IMR-90 (cell line): Measurements from ENCODE around the gene CCDC12. TPM values are rescaled to one million over a fixed set of nuclear protein-coding genes. Genes with fewer than 3 reads are reported as not detected.

Source experiments
- ATAC-seq: fragments of 200-7000 bp; cut with Tn5 transposase; 2 replicates; pipeline ENCODE4 v1.9.1; 2020; ENCODE audit warnings: low read depth, mild to moderate bottlenecking, moderate library complexity
- BruUV-seq: library from RNA; stranded (reverse); fragments of 400-500 nt; replicated peaks from 2 replicates; lab custom pipeline; 2021; lab: Mats Ljungman, UMichigan
- CTCF ChIA-PET: fragments of 300-600 bp; formaldehyde crosslinking; extraction: SDS; loops from one replicate; lab custom pipeline; 2021; ENCODE audit warnings: antibody characterized with exemption; lab: Yijun Ruan, JAX
- POLR2A ChIA-PET: fragments of 300-600 bp; sonication (Branson Sonifier 250); formaldehyde crosslinking; loops from one replicate; lab custom pipeline; 2022; ENCODE audit warnings: antibody characterized with exemption; ENCODE audit not compliant: unreplicated experiment; lab: Charles Lee
- DNase-seq: peaks from one replicate; pipeline ENCODE4 v3.0.0; 2013
- H2AFZ ChIP-seq: replicated peaks from 2 replicates; pipeline ENCODE3; 2013; ENCODE audit warnings: low read length, mild to moderate bottlenecking; ENCODE audit not compliant: poor library complexity
- H2AK5ac ChIP-seq: 2 replicates; pipeline ENCODE4 v1.6.1; 2013; ENCODE audit warnings: low read depth, low read length, inconsistent platforms
- H2AK9ac ChIP-seq: replicated peaks from 2 replicates; pipeline ENCODE3; 2013; ENCODE audit warnings: mild to moderate bottlenecking, low read depth, low read length, moderate library complexity; ENCODE audit not compliant: poor library complexity
- H2BK120ac ChIP-seq: 2 replicates; pipeline ENCODE4 v1.6.1; 2013; ENCODE audit warnings: low read depth, low read length, inconsistent platforms
- H2BK15ac ChIP-seq: 3 replicates; pipeline ENCODE4 v1.6.1; 2013; ENCODE audit warnings: low read depth, low read length, inconsistent platforms
- H2BK20ac ChIP-seq: 2 replicates; pipeline ENCODE4 v1.6.1; 2013; ENCODE audit warnings: low read depth, mild to moderate bottlenecking, inconsistent platforms, low read length, moderate library complexity
- H2BK5ac ChIP-seq: 2 replicates; pipeline ENCODE4 v1.6.1; 2013; ENCODE audit warnings: mild to moderate bottlenecking, low read depth, low read length, inconsistent platforms; ENCODE audit not compliant: poor library complexity, severe bottlenecking
- H3K14ac ChIP-seq: replicated peaks from 2 replicates; pipeline ENCODE4 v1.6.1; 2013; ENCODE audit warnings: low read depth, low read length, inconsistent platforms
- H3K18ac ChIP-seq: 2 replicates; pipeline ENCODE4 v1.6.1; 2013; ENCODE audit warnings: low read depth, low read length, control low read depth
- H3K23ac ChIP-seq: 2 replicates; pipeline ENCODE4 v1.6.1; 2013; ENCODE audit warnings: low read depth, low read length, inconsistent platforms
- H3K27ac ChIP-seq: 2 replicates; pipeline ENCODE4 v1.5.1; 2013; ENCODE audit warnings: mild to moderate bottlenecking, control low read depth, low read length; ENCODE audit not compliant: insufficient read depth
- H3K27me3 ChIP-seq: 2 replicates; pipeline ENCODE4 v1.6.1; 2013; ENCODE audit warnings: low read length; ENCODE audit not compliant: control insufficient read depth, insufficient read depth
- H3K36me3 ChIP-seq: 2 replicates; pipeline ENCODE4 v1.6.1; 2013; ENCODE audit warnings: low read length, mixed read lengths; ENCODE audit not compliant: control insufficient read depth, insufficient read depth
- H3K4ac ChIP-seq: 2 replicates; pipeline ENCODE4 v1.6.1; 2013; ENCODE audit warnings: low read depth, low read length, inconsistent platforms
- H3K4me1 ChIP-seq: 2 replicates; pipeline ENCODE4 v1.6.1; 2013; ENCODE audit warnings: low read length, mixed read lengths; ENCODE audit not compliant: control insufficient read depth, insufficient read depth
- H3K4me2 ChIP-seq: 2 replicates; pipeline ENCODE4 v1.6.1; 2013; ENCODE audit warnings: low read depth, mild to moderate bottlenecking, control low read depth, low read length, moderate library complexity
- H3K4me3 ChIP-seq: 2 replicates; pipeline ENCODE4 v1.5.1; 2013; ENCODE audit warnings: low read depth, mild to moderate bottlenecking, control low read depth, low read length, moderate library complexity; ENCODE audit not compliant: insufficient read depth
- H3K56ac ChIP-seq: 2 replicates; pipeline ENCODE4 v1.6.1; 2013; ENCODE audit warnings: low read length, inconsistent platforms; ENCODE audit not compliant: insufficient read depth; ENCODE audit errors: extremely low read depth
- H3K79me1 ChIP-seq, 2 experiments: 2 replicates each; pipeline ENCODE4 v1.6.1; 2013; ENCODE audit warnings: low read length in 2 of 2, inconsistent platforms in 1 of 2, low read depth in 1 of 2
- H3K9ac ChIP-seq: 2 replicates; pipeline ENCODE4 v1.6.1; 2013; ENCODE audit warnings: low read depth, low read length, control low read depth
- H3K9me1 ChIP-seq: 2 replicates; pipeline ENCODE4 v1.6.1; 2013; ENCODE audit warnings: low read length, inconsistent platforms; ENCODE audit not compliant: insufficient read depth
- H3K9me3 ChIP-seq: 2 replicates; pipeline ENCODE4 v1.6.1; 2013; ENCODE audit warnings: low read length; ENCODE audit not compliant: control insufficient read depth, insufficient read depth
- H4K20me1 ChIP-seq: 2 replicates; pipeline ENCODE4 v1.6.1; 2013; ENCODE audit warnings: low read length, inconsistent platforms; ENCODE audit not compliant: insufficient read depth
- H4K5ac ChIP-seq: 2 replicates; pipeline ENCODE4 v1.6.1; 2013; ENCODE audit warnings: mild to moderate bottlenecking, low read depth, low read length, control low read depth
- H4K8ac ChIP-seq, 2 experiments: 2 replicates each; pipeline ENCODE4 v1.6.1; 2013; ENCODE audit warnings: low read depth in 2 of 2, low read length in 2 of 2, control low read depth in 1 of 2, inconsistent platforms in 1 of 2
- H4K91ac ChIP-seq: 2 replicates; pipeline ENCODE4 v1.6.1; 2013; ENCODE audit warnings: low read depth, low read length, inconsistent platforms; ENCODE audit not compliant: insufficient read depth
- BHLHE40 ChIP-seq: fragments of 150-350 bp; IDR thresholded peaks from 2 replicates; pipeline ENCODE4 v1.6.1; 2016; ENCODE audit warnings: mild to moderate bottlenecking, low read depth, low read length
- CEBPB ChIP-seq: IDR thresholded peaks from 2 replicates; pipeline ENCODE4 v1.6.1; 2012; ENCODE audit warnings: low read depth, low read length, improper control_type of control experiment
- FOS ChIP-seq: fragments of 150-350 bp; IDR thresholded peaks from 2 replicates; pipeline ENCODE4 v1.6.1; 2016; ENCODE audit warnings: low read depth, low read length
- MAZ ChIP-seq: IDR thresholded peaks from 2 replicates; pipeline ENCODE4 v1.6.1; 2012; ENCODE audit warnings: low read depth, mild to moderate bottlenecking, low read length, improper control_type of control experiment, moderate library complexity, borderline replicate concordance
- NFE2L2 ChIP-seq: fragments of 150-350 bp; IDR thresholded peaks from 2 replicates; pipeline ENCODE4 v1.6.1; 2016; ENCODE audit warnings: low read depth, mild to moderate bottlenecking, low read length
- WGBS, 2 experiments: methylation state at CpG; one replicate each; pipeline versions ENCODE4 v1.1.5 to v1.1.7; 2013; ENCODE audit warnings: missing lambda C conversion rate in 2 of 2; ENCODE audit not compliant: insufficient read length in 1 of 2; ENCODE audit errors: extremely low coverage in 2 of 2; 5-methylcytosine and 5-hydroxymethylcytosine counted together
- dilution Hi-C: fragments of 300-500 bp; cut with HindIII; formaldehyde crosslinking; loops from one replicate; pipeline ENCODE4 v1.14.3; 2018; ENCODE audit warnings: low sequenced_read_pairs; ENCODE audit not compliant: unreplicated experiment
- in situ Hi-C: fragments of 300-500 bp; cut with MboI; formaldehyde crosslinking; loops from 3 replicates; pipeline ENCODE4 v1.14.3; 2019; ENCODE audit warnings: low sequenced_read_pairs, inconsistent platforms, mixed read lengths
- intact Hi-C: fragments of 100-400 bp; cut with micrococcal nuclease; formaldehyde crosslinking; loops from 2 replicates; pipeline ENCODE4 v1.10.0; 2022
- polyA plus RNA-seq, 3 experiments: library from polyadenylated mRNA; depleted of rRNA; stranded (reverse); fragments of >200 nt; gene quantifications; 2 replicates each; pipeline ENCODE4 v1.2.3, GENCODE V29; 2012; ENCODE audit warnings: low replicate concordance in 1 of 3
- total RNA-seq: library from RNA; depleted of rRNA; stranded (reverse); fragments of >200 nt; gene quantifications from 2 replicates; pipeline ENCODE4 v1.2.3, GENCODE V29; 2012

The CCDC12 gene
- total and polyA plus RNA-seq, 2 of the 4 experiments (the other 2 are of a cell fraction) = 15.2 to 35.1 TPM

DNA sequence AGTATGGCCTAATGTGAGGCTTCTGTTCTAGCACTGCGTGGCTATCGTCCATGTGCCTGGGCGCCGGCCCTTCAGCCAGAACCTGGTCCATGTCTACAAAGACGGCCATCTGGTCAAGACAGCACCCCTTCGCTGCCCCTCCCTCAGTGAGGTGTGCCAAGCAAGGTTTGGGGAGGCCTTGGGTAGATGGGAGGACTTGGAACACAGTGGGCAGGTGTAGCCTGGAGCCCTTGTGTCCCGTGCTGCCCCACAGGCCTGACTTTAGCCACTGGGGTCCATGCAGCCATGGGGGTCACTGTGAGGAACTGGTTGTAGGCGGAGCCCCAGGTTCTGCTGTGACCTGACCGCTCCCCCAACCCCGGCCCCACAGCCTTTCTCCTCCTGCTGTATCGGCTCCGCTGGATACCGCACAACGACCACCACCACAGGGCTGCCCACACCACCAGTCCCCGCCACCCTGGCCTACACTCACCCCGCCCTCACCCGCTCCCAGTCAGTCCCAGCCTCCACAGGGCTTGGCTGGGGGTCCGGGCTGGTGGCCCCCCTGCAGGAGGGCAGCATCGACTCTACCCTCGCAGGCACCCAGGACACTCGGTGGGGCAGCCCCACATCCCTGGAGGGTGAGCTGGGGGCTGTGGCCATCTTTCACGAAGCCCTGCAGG lies 19.5 kb upstream of the CCDC12 start:
- Histone ChIP-seq H3K9me1 (peaks cover 6% of the 10 kb centered on the region; the same call in 1 of the 2 replicates), H3K9ac (no peak overlapping the region), H3K4ac (no peak overlapping the region), H3K4me1 (peaks cover 5% of the 10 kb centered on the region; the same call in 1 of the 2 replicates), H3K14ac (no peak overlapping the region), H3K4me3 (no peak overlapping the region), H3K79me1 (no peaks in the 10 kb centered on the region), H2AK5ac (no peak overlapping the region), H3K4me2 (no peak overlapping the region), H2AK9ac (no peak overlapping the region), H3K27me3 (no peaks in the 10 kb centered on the region), H2BK20ac (no peak overlapping the region), H4K5ac (no peak overlapping the region), H2BK120ac (no peak overlapping the region), H3K56ac (no peak overlapping the region), H2BK15ac (no peak overlapping the region), H3K36me3 (no peaks in the 10 kb centered on the region), H2AFZ (no peak overlapping the region), H2BK5ac (no peak overlapping the region), H3K27ac (no peak overlapping the region), H4K91ac (no peak overlapping the region), H3K23ac (no peak overlapping the region), H3K18ac (no peak overlapping the region), H4K8ac (no peak overlapping the region), H4K20me1 (no peaks in the 10 kb centered on the region), H3K9me3 (no peaks in the 10 kb centered on the region)
- TF ChIP-seq MAZ = no peak
- TF ChIP-seq NFE2L2 = no peak
- TF ChIP-seq FOS = no peak
- no peak for TF ChIP-seq BHLHE40
- TF ChIP-seq CEBPB = no peak
- ATAC-seq = no peak
- DNase-seq = no peak
- ChIA-PET POLR2A (no interaction called here), CTCF (no interaction called here)
- in situ Hi-C loops (no loop called here), intact Hi-C loops (no loop called here), dilution Hi-C loops (no loop called here)
- no TSS peak for BruUV-seq
- 98% methylated on average over 6 of the region's 22 CpGs; no CpG with 5 or more reads in 1 of the 2 experiments for WGBS, 2 experiments
